Lower lobe of right lung (tissue), 2 donors: ENCODE measurements around the gene ZNF793. TPM values are rescaled to one million over a fixed set of nuclear protein-coding genes. Genes with fewer than 3 reads are reported as not detected.

Experiments used
- ATAC-seq, 2 donors: fragments of 200-7000 bp; cut with Tn5 transposase; one replicate each; pipeline ENCODE4 v1.9.1; 2020 to 2022; ENCODE audit warnings: mild to moderate bottlenecking in 2 of 2, moderate library complexity in 2 of 2
- DNase-seq: peaks from one replicate; pipeline ENCODE4 v3.0.0-alpha.2; 2020
- H3K27ac ChIP-seq: fragments of 200-600 bp; one replicate; pipeline ENCODE4 v1.8.0; 2022
- H3K27me3 ChIP-seq: fragments of 200-600 bp; one replicate; pipeline ENCODE4 v1.8.0; 2022; ENCODE audit warnings: low read depth
- H3K36me3 ChIP-seq: fragments of 200-600 bp; one replicate; pipeline ENCODE4 v1.8.0; 2022; ENCODE audit warnings: mild to moderate bottlenecking
- H3K4me1 ChIP-seq: fragments of 200-600 bp; one replicate; pipeline ENCODE4 v1.8.0; 2022
- H3K4me3 ChIP-seq: fragments of 200-600 bp; one replicate; pipeline ENCODE4 v1.8.0; 2022; ENCODE audit warnings: mild to moderate bottlenecking
- H3K9me3 ChIP-seq: fragments of 200-600 bp; one replicate; pipeline ENCODE4 v1.8.0; 2022
- CTCF ChIP-seq: fragments of 200-600 bp; IDR thresholded peaks from one replicate; pipeline ENCODE4 v1.8.0; 2022; ENCODE audit warnings: antibody characterized with exemption, mild to moderate bottlenecking
- intact Hi-C: fragments of 100-400 bp; cut with DNase I; formaldehyde crosslinking; loops from one replicate; pipeline ENCODE4 v1.11.0; 2022
- total RNA-seq: library from RNA; stranded (reverse); fragmentation: NEBNext Ultra II Directional; extraction: Animal tissue kit (Norgen Biotek cat#: 25700); gene quantifications from one replicate; pipeline ENCODE4 v1.2.1, GENCODE V29; 2021
- donor health status: DM: no; HTN: yes; CAD: no; lungs with severe emphysema.

ZNF793 gene
- total RNA-seq, 1 donor from 2014 or later = 2.0 TPM

GRCh38 chr19:37468961-37469777 lies 37.6 kb upstream of the ZNF793 start, which contains the start of gene ZNF570:
Gene ZNF570 (plus strand): TSS chr19:37469356. CDS start chr19:37470355, 999 bp downstream.
- H3K27ac ChIP-seq = peak within 1 kb of the TSS; percentile 95
- intact Hi-C loops = no loop called here
- DNase-seq (peak; percentile 93), ATAC-seq (peak; percentile 92 to 93)
- peak within 1 kb of the TSS; percentile 95 for H3K4me3 ChIP-seq
- peaks cover 8% of the 10 kb centered on the region for H3K36me3 ChIP-seq
- no peaks in the 10 kb centered on the region for H3K27me3 ChIP-seq
- no peak for TF ChIP-seq CTCF
- peaks cover 13% of the 10 kb centered on the region for H3K9me3 ChIP-seq
- H3K4me1 ChIP-seq = peaks cover 11% of the 10 kb centered on the region

GRCh38 chr19:37470216-37470615 lies 36.5 kb upstream of the ZNF793 start:
- DNase-seq = no peak
- ATAC-seq = no peak
- Histone ChIP-seq H3K4me1 (peaks cover 11% of the 10 kb centered on the region), H3K27me3 (no peaks in the 10 kb centered on the region), H3K27ac (no peak overlapping the region), H3K36me3 (peaks cover 11% of the 10 kb centered on the region), H3K9me3 (peaks cover 22% of the 10 kb centered on the region), H3K4me3 (no peak overlapping the region)
- intact Hi-C loops = no loop called here
- TF ChIP-seq CTCF = no peak

- Histone ChIP-seq H3K9me3 (peaks cover 40% of the 10 kb centered on the region), H3K4me1 (no peaks in the 10 kb centered on the region), H3K27me3 (no peaks in the 10 kb centered on the region), H3K27ac (no peak overlapping the region), H3K4me3 (no peak overlapping the region), H3K36me3 (peaks cover 29% of the 10 kb centered on the region)
- ATAC-seq = no peak
- intact Hi-C loops = no loop called here
- no peak for DNase-seq
- TF ChIP-seq CTCF = no peak
Measured at GRCh38 chr19:37472165-37472564, 34.6 kb upstream of the ZNF793 start.

GRCh38 chr19:37484406-37485168 lies 22.2 kb upstream of the ZNF793 start:
- ATAC-seq = no peak
- H3K9me3 ChIP-seq = peaks cover 100% of the 10 kb centered on the region
- no peak overlapping the region for H3K4me3 ChIP-seq
- no peaks in the 10 kb centered on the region for H3K4me1 ChIP-seq
- intact Hi-C loops = no loop called here
- H3K27me3 ChIP-seq = no peaks in the 10 kb centered on the region
- no peak for DNase-seq
- no peak for TF ChIP-seq CTCF
- H3K27ac ChIP-seq = no peak overlapping the region
- peaks cover 13% of the 10 kb centered on the region for H3K36me3 ChIP-seq

- Histone ChIP-seq H3K27ac (no peak overlapping the region), H3K9me3 (peaks cover 95% of the 10 kb centered on the region), H3K27me3 (no peaks in the 10 kb centered on the region), H3K4me1 (no peaks in the 10 kb centered on the region), H3K36me3 (no peaks in the 10 kb centered on the region), H3K4me3 (no peak overlapping the region)
- no peak for TF ChIP-seq CTCF
- ATAC-seq (no peak), DNase-seq (no peak)
- intact Hi-C loops = no loop called here
Measured at GRCh38 chr19:37492213-37492612, 14.5 kb upstream of the ZNF793 start.
